ENCODE data around the gene IL5. TPM values are rescaled to one million over a fixed set of nuclear protein-coding genes. Genes with fewer than 3 reads are reported as not detected.

IL5 gene
- total and polyA plus RNA-seq, 4 donors: not detected

GRCh38 chr5:132557478-132558172, 14.3 kb upstream of the IL5 start:
- 6 to 8% methylated on average over 15 of the region's 15 CpGs for WGBS, 2 donors
- ATAC-seq (ENCODE audit: insufficient read depth, low FRiP score): peak; percentile 84
- H3K27me3 ChIP-seq (ENCODE audit: control insufficient read depth in 3 of 3, insufficient read depth in 3 of 3, low read length in 2 of 3): no peaks in the 10 kb centered on the region
- peaks cover 0 to 15% (median 3%) of the 10 kb centered on the region in 4 donors for H3K36me3 ChIP-seq (ENCODE audit: control insufficient read depth in 4 of 4, insufficient read depth in 4 of 4, low read length in 4 of 4)
- H3K9me3 ChIP-seq (ENCODE audit: control insufficient read depth in 4 of 4, insufficient read depth in 3 of 4, low read length in 3 of 4): no peaks in the 10 kb centered on the region
- H3K4me1 ChIP-seq (ENCODE audit: control insufficient read depth in 5 of 5, insufficient read depth in 5 of 5, low read length in 5 of 5): peaks cover 0 to 9% (median 2%) of the 10 kb centered on the region in 5 donors
- TF ChIP-seq CTCF (IDR thresholded peaks at IDR 0.05; ENCODE audit: control extremely low read depth, extremely low read depth): no peak
- H3K9ac ChIP-seq (ENCODE audit: insufficient read depth in 1 of 2, low read length in 2 of 2): peak overlapping the region; percentile 82 to 95
- peak overlapping the region; percentile 91 to 94 for H3K27ac ChIP-seq (ENCODE audit: low read depth in 1 of 2, low read length in 1 of 2)
- H3K4me3 ChIP-seq: peak overlapping the region; percentile 77
- peak; percentile 32 to 67 (median 50) for DNase-seq

DNA sequence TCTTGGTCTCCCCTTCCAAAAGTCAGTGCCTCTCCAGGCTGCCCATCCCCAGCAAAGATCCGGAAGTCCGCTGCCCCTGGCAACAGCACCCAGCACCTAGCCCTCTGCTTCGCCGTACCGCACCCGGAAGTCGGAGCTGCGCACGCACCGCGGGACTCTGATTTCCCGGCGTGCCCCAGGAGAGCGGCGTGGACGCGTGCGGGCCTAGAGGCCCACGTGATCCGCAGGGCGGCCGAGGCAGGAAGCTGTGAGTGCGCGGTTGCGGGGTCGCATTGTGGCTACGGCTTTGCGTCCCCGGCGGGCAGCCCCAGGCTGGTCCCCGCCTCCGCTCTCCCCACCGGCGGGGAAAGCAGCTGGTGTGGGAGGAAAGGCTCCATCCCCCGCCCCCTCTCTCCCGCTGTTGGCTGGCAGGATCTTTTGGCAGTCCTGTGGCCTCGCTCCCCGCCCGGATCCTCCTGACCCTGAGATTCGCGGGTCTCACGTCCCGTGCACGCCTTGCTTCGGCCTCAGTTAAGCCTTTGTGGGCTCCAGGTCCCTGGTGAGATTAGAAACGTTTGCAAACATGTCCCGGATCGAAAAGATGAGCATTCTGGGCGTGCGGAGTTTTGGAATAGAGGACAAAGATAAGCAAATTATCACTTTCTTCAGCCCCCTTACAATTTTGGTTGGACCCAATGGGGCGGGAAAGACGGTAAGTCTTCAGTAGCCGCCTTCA, 13.6 kb upstream of the IL5 start, which contains the start of gene RAD50:
RAD50 (plus strand) TSS at position 215 of the 715 bp plus-strand sequence; CDS start at position 563, 348 bp downstream.
- 1% methylated on average over 49 to 53 of the region's 53 CpGs for WGBS, 2 donors
- Histone ChIP-seq H3K27ac (ENCODE audit: low read depth in 1 of 2, low read length in 1 of 2) (peak within 1 kb of the TSS; percentile 91 to 94), H3K9ac (ENCODE audit: insufficient read depth in 1 of 2, low read length in 2 of 2) (peak within 1 kb of the TSS; percentile 82 to 95), H3K36me3 (ENCODE audit: control insufficient read depth in 4 of 4, insufficient read depth in 4 of 4, low read length in 4 of 4) (peaks cover 0 to 9% (median 2%) of the 10 kb centered on the region in 4 donors), H3K9me3 (ENCODE audit: control insufficient read depth in 4 of 4, insufficient read depth in 3 of 4, low read length in 3 of 4) (no peaks in the 10 kb centered on the region), H3K4me3 (peak within 1 kb of the TSS; percentile 77), H3K27me3 (ENCODE audit: control insufficient read depth in 3 of 3, insufficient read depth in 3 of 3, low read length in 2 of 3) (no peaks in the 10 kb centered on the region), H3K4me1 (ENCODE audit: control insufficient read depth in 5 of 5, insufficient read depth in 5 of 5, low read length in 5 of 5) (peaks cover 0 to 9% (median 2%) of the 10 kb centered on the region in 5 donors)
- DNase-seq (peak; percentile 93 to 95 (median 93)), ATAC-seq (ENCODE audit: insufficient read depth, low FRiP score) (peak; percentile 97)
- no peak for TF ChIP-seq CTCF (IDR thresholded peaks at IDR 0.05; ENCODE audit: control extremely low read depth, extremely low read depth)

DNA sequence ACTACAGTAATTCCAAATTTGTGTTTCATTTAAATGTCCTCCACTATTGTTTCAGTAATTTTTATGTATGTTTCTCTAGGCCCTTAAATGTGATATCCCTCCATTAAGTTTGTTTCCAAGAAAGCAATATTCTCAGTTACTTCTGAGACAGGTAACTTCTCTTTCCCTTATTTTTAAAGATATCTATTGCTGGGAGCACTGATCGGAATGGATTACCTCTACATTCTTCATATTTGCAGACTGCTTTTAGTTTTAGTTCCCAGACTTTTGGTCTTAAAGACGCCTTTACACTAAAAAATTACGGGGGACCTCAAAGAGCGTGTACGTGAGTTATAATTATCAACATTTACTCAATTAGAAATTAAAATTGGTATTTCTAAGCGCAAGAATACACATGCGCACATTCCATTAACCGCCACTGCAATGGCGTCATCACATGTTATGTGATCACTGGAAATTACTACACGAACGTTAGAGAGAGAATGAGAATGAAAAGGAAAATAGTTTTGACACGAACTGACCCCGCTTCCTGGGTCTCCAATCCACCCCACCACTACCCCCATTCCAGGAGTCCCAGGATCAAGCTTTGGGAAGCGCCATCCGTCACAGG, 12.9 kb upstream of the IL5 start:
- peaks cover 0 to 9% (median 2%) of the 10 kb centered on the region in 5 donors for H3K4me1 ChIP-seq (ENCODE audit: control insufficient read depth in 5 of 5, insufficient read depth in 5 of 5, low read length in 5 of 5)
- peak overlapping the region; percentile 82 to 95 for H3K9ac ChIP-seq (ENCODE audit: insufficient read depth in 1 of 2, low read length in 2 of 2)
- peak overlapping the region; percentile 51 to 94 for H3K27ac ChIP-seq (ENCODE audit: low read depth in 1 of 2, low read length in 1 of 2)
- peak overlapping the region; percentile 2 for H3K4me3 ChIP-seq
- no peaks in the 10 kb centered on the region for H3K9me3 ChIP-seq (ENCODE audit: control insufficient read depth in 4 of 4, insufficient read depth in 3 of 4, low read length in 3 of 4)
- WGBS, 2 donors: 61 to 67% methylated on average over 15 of the region's 15 CpGs
- peaks cover 0 to 2% (median 0%) of the 10 kb centered on the region in 4 donors for H3K36me3 ChIP-seq (ENCODE audit: control insufficient read depth in 4 of 4, insufficient read depth in 4 of 4, low read length in 4 of 4)
- no peak for TF ChIP-seq CTCF (IDR thresholded peaks at IDR 0.05; ENCODE audit: control extremely low read depth, extremely low read depth)
- H3K27me3 ChIP-seq (ENCODE audit: control insufficient read depth in 3 of 3, insufficient read depth in 3 of 3, low read length in 2 of 3): peaks cover 0 to 2% (median 0%) of the 10 kb centered on the region in 3 donors
- no peak for DNase-seq
- ATAC-seq (ENCODE audit: insufficient read depth, low FRiP score): no peak
